HepG2 (cell line): ENCODE results near the gene PLXNA3. TPM values are rescaled to one million over a fixed set of nuclear protein-coding genes. Genes with fewer than 3 reads are reported as not detected.

Experiments
- ATAC-seq: fragments of 200-7000 bp; cut with Tn5 transposase; 3 replicates; pipeline ENCODE4 v1.9.1; 2020; ENCODE audit warnings: mild to moderate bottlenecking, moderate library complexity
- BruUV-seq: library from RNA; stranded (reverse); fragments of 400-500 nt; replicated peaks from 2 replicates; lab custom pipeline; 2021; lab: Mats Ljungman, UMichigan
- CTCF ChIA-PET: fragments of 300-600 bp; formaldehyde crosslinking; extraction: SDS; loops from one replicate; lab custom pipeline; 2021; ENCODE audit warnings: low total read pairs, inconsistent platforms, low intra/inter-chr PET ratio; lab: Yijun Ruan, JAX
- POLR2A ChIA-PET: fragments of 350-600 bp; sonication (Branson Sonifier 250); formaldehyde crosslinking; loops from one replicate; lab custom pipeline; 2020; ENCODE audit warnings: antibody characterized with exemption, inconsistent platforms; lab: Yijun Ruan, JAX
- DNase-seq: peaks from one replicate; pipeline ENCODE4 v3.0.0-alpha.2; 2015; ENCODE audit warnings: low spot score
- FAIRE-seq: peaks from 3 replicates; lab custom pipeline; 2011; peaks lifted over from hg19 to GRCh38; lab: Jason Lieb, UNC
- H2AFZ ChIP-seq: one replicate; pipeline ENCODE4 v1.6.1; 2011; ENCODE audit warnings: low read length, inconsistent platforms
- H3K27ac ChIP-seq: fragments of 300-600 bp; 3 replicates; pipeline ENCODE4 v1.8.0; 2011; ENCODE audit warnings: mixed run types, mild to moderate bottlenecking, mixed read lengths, low read length, inconsistent platforms; ENCODE audit not compliant: insufficient read depth; ENCODE audit errors: extremely low read length
- H3K27me3 ChIP-seq, 2 experiments: fragments of 200-600 bp in 1 of 2; 2 replicates in 1 of 2; 3 replicates in 1 of 2; pipeline versions ENCODE4 v1.6.0 to v1.8.0; 2011; ENCODE audit warnings: low read length in 2 of 2, mild to moderate bottlenecking in 2 of 2, moderate library complexity in 2 of 2, inconsistent platforms in 1 of 2; ENCODE audit not compliant: insufficient read depth in 2 of 2, control insufficient read depth in 1 of 2
- H3K36me3 ChIP-seq, 2 experiments: fragments of 200-600 bp in 1 of 2; replicated peaks in 1 of 2; 2 replicates in 1 of 2; 3 replicates in 1 of 2; pipeline versions ENCODE4 v1.5.1 to v1.8.0; 2011; ENCODE audit warnings: low read length in 2 of 2, inconsistent platforms in 1 of 2; ENCODE audit not compliant: insufficient read depth in 2 of 2, control insufficient read depth in 1 of 2
- H3K4me1 ChIP-seq: 2 replicates; pipeline ENCODE4 v1.5.1; 2012; ENCODE audit warnings: low read length, inconsistent platforms; ENCODE audit not compliant: insufficient read depth
- H3K4me2 ChIP-seq: 2 replicates; pipeline ENCODE4 v1.6.0; 2011; ENCODE audit warnings: low read depth, low read length, inconsistent platforms
- H3K4me3 ChIP-seq, 3 experiments: fragments of 200-600 bp in 1 of 3; sonication (generic), shearing (Covaris generic) in 1 of 3; replicated peaks in 1 of 3; 2 replicates each; pipeline ENCODE4 v1.5.1; 2011 to 2016; ENCODE audit warnings: low read length in 3 of 3, inconsistent platforms in 2 of 3, low read depth in 2 of 3, mild to moderate bottlenecking in 2 of 3, control low read depth in 1 of 3, mixed read lengths in 1 of 3; ENCODE audit not compliant: insufficient read depth in 1 of 3
- H3K79me2 ChIP-seq: one replicate; pipeline ENCODE4 v1.6.1; 2011; ENCODE audit warnings: low read length, inconsistent platforms; ENCODE audit not compliant: insufficient read depth
- H3K9ac ChIP-seq: 2 replicates; pipeline ENCODE4 v1.6.0; 2011; ENCODE audit warnings: mild to moderate bottlenecking, low read depth, low read length, inconsistent platforms; ENCODE audit not compliant: insufficient read depth
- H3K9me3 ChIP-seq: 2 replicates; pipeline ENCODE4 v1.5.1; 2012; ENCODE audit warnings: mild to moderate bottlenecking, low read length
- H4K20me1 ChIP-seq: 2 replicates; pipeline ENCODE4 v1.6.0; 2011; ENCODE audit warnings: inconsistent platforms, mild to moderate bottlenecking, low read length, moderate library complexity; ENCODE audit not compliant: insufficient read depth
- BHLHE40 ChIP-seq: IDR thresholded peaks from 2 replicates; pipeline ENCODE4 v1.6.1; 2011; ENCODE audit warnings: low read length, improper control_type of control experiment
- ETV6 ChIP-seq: sonication (generic); formaldehyde crosslinking; conservative IDR thresholded peaks from 2 replicates; pipeline ENCODE4 v1.4.0; 2020; ENCODE audit warnings: missing genetic modification reagents
- MIER2 ChIP-seq: IDR thresholded peaks from 2 replicates; pipeline ENCODE4 v1.6.1; 2016; ENCODE audit warnings: missing biosample characterization, missing genetic modification reagents
- THYN1 ChIP-seq: sonication (generic); formaldehyde crosslinking; IDR thresholded peaks from 2 replicates; pipeline ENCODE4 v1.8.1; 2023; ENCODE audit warnings: low read depth, mild to moderate bottlenecking, moderate library complexity, missing genetic modification reagents, borderline replicate concordance
- YEATS2 ChIP-seq: sonication (generic); formaldehyde crosslinking; IDR thresholded peaks from 2 replicates; pipeline ENCODE4 v1.4.0; 2020; ENCODE audit warnings: missing genetic modification reagents, borderline replicate concordance
- ZNF180 ChIP-seq: sonication (generic); formaldehyde crosslinking; IDR thresholded peaks from 2 replicates; pipeline ENCODE4 v1.4.0; 2020; ENCODE audit warnings: low read depth, missing genetic modification reagents, borderline replicate concordance
- ZNF333 ChIP-seq: sonication (generic); formaldehyde crosslinking; IDR thresholded peaks from 2 replicates; pipeline ENCODE4 v1.4.0; 2020; ENCODE audit warnings: mild to moderate bottlenecking, missing genetic modification reagents, borderline replicate concordance
- ZNF672 ChIP-seq: sonication (generic); formaldehyde crosslinking; IDR thresholded peaks from 2 replicates; pipeline ENCODE4 v1.8.1; 2022; ENCODE audit warnings: missing genetic modification reagents
- WGBS: methylation state at CpG from one replicate; pipeline ENCODE4 v1.1.6; 2017; ENCODE audit warnings: low lambda C conversion rate; 5-methylcytosine and 5-hydroxymethylcytosine counted together
- in situ Hi-C: cut with HindIII; loops from 2 replicates; pipeline ENCODE4 v1.10.0; 2017; ENCODE audit warnings: low pct_unique_long_range_greater_than_20kb; ENCODE audit not compliant: extremely low pct_ligation_motif_present
- intact Hi-C: fragments of 100-400 bp; cut with micrococcal nuclease; formaldehyde crosslinking; loops from one replicate; pipeline ENCODE4 v1.10.0; 2022; ENCODE audit not compliant: unreplicated experiment
- polyA plus RNA-seq, 8 experiments: library from polyadenylated mRNA; depleted of rRNA in 3 of 8; stranded (reverse) in 7 of 8; unstranded in 1 of 8; fragments of >200 nt; fragmentation: Illumina TruSeq in 4 of 8; extraction: Trizol in 4 of 8; gene quantifications; 2 replicates each; pipeline versions ENCODE4 v1.2.1 to v1.2.3, GENCODE V29; 2011 to 2016; ENCODE audit warnings: low read depth in 4 of 8, missing spikeins in 1 of 8, mixed read lengths in 1 of 8; ENCODE audit not compliant: insufficient read depth in 1 of 8
- total RNA-seq, 5 experiments: library from RNA; depleted of rRNA; stranded (reverse); fragments of >200 nt; fragmentation: Illumina TruSeq; extraction: Trizol; gene quantifications; 2 replicates each; pipeline ENCODE4 v1.2.3, GENCODE V29; 2016; ENCODE audit warnings: low read depth in 1 of 5
- TF ChIP-seq, protein P1 (sequence below): sonication (generic); formaldehyde crosslinking; IDR thresholded peaks from 2 replicates; pipeline ENCODE4 v1.8.0; 2022; ENCODE audit warnings: missing genetic modification reagents, mild to moderate bottlenecking, moderate library complexity, borderline replicate concordance
- TF ChIP-seq, protein P2 (sequence below): IDR thresholded peaks from 2 replicates; pipeline ENCODE4 v1.4.0; 2020; ENCODE audit warnings: mild to moderate bottlenecking, missing genetic modification reagents

PLXNA3 gene
- total and polyA plus RNA-seq, 2 of the 13 experiments (the other 11 are each of a cell fraction or from before 2014, with no cell fraction given): 5.8 to 20.6 TPM

DNA sequence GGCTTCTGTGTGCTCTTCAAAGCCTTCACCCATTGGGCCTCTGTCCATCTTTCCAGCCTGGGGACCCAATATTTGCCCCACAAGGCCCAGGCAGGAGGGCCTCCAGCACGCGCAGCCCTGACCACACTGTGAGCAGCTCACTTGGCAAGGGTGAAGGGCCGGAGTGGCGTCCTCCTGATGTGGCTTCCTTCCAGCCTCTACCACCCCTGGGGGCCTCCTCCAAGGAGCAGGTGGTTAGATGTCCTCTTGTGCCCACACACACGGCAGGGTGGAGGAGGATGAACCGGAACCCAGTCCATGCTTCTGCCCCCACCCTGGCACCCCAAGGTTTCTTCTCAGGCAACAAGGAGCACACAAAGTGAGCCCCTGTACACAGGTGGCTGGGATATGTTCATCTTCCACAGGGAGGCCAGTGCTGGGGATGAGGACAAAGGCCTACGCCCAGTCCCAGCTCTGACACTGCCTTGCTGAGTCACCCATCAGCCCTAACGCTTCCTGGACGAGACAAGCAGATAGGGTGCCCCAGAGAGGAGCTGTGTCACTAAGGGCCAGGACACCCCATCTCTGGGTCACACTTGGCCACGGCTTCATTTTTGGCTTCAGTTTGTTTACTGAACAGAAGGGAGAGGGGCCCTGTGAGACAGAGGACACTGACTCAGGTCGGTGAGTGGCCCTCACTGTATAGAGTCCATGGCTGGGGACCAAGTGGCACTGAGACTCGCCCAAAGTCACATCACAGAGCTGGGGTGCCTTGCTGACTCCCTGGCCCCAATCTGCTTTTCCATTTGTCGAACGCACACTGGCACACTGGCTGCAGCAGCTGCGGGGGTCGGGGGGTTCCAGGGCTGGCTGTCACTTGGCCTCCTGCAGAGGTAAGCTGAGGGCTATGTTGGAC lies 26.4 kb downstream of the PLXNA3 start:
- no peak overlapping the region for H3K4me3 ChIP-seq
- ChIA-PET CTCF (no interaction called here), POLR2A (no interaction called here)
- no peak for FAIRE-seq
- no peak overlapping the region for H2AFZ ChIP-seq
- peaks cover 25% of the 10 kb centered on the region for H3K4me1 ChIP-seq
- no peak overlapping the region for H3K27ac ChIP-seq
- no peak for ATAC-seq
- H3K9me3 ChIP-seq: no peaks in the 10 kb centered on the region
- H3K79me2 ChIP-seq: no peaks in the 10 kb centered on the region
- intact Hi-C loops (no loop called here), in situ Hi-C loops (loop anchor here (5.0 kb wide), 1 partner anchor 33 kb away; the partner anchor contains the start of gene FAM3A)
- WGBS: no CpG with 5 or more reads among the region's 16 CpGs
- BruUV-seq: TSS peak; percentile 45
- H3K9ac ChIP-seq: no peak overlapping the region
- TF ChIP-seq ETV6 (CRISPR knock-in tag) (no peak), ZNF180 (CRISPR knock-in tag) (no peak), MIER2 (no peak), ZNF333 (CRISPR knock-in tag) (no peak), ZNF672 (CRISPR knock-in tag) (no peak), THYN1 (CRISPR knock-in tag) (no peak), YEATS2 (CRISPR knock-in tag) (no peak), BHLHE40 (no peak)
- TF ChIP-seq, protein P1, sequence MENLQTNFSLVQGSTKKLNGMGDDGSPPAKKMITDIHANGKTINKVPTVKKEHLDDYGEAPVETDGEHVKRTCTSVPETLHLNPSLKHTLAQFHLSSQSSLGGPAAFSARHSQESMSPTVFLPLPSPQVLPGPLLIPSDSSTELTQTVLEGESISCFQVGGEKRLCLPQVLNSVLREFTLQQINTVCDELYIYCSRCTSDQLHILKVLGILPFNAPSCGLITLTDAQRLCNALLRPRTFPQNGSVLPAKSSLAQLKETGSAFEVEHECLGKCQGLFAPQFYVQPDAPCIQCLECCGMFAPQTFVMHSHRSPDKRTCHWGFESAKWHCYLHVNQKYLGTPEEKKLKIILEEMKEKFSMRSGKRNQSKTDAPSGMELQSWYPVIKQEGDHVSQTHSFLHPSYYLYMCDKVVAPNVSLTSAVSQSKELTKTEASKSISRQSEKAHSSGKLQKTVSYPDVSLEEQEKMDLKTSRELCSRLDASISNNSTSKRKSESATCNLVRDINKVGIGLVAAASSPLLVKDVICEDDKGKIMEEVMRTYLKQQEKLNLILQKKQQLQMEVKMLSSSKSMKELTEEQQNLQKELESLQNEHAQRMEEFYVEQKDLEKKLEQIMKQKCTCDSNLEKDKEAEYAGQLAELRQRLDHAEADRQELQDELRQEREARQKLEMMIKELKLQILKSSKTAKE (CRISPR knock-in tag): no peak
- TF ChIP-seq, protein P2, sequence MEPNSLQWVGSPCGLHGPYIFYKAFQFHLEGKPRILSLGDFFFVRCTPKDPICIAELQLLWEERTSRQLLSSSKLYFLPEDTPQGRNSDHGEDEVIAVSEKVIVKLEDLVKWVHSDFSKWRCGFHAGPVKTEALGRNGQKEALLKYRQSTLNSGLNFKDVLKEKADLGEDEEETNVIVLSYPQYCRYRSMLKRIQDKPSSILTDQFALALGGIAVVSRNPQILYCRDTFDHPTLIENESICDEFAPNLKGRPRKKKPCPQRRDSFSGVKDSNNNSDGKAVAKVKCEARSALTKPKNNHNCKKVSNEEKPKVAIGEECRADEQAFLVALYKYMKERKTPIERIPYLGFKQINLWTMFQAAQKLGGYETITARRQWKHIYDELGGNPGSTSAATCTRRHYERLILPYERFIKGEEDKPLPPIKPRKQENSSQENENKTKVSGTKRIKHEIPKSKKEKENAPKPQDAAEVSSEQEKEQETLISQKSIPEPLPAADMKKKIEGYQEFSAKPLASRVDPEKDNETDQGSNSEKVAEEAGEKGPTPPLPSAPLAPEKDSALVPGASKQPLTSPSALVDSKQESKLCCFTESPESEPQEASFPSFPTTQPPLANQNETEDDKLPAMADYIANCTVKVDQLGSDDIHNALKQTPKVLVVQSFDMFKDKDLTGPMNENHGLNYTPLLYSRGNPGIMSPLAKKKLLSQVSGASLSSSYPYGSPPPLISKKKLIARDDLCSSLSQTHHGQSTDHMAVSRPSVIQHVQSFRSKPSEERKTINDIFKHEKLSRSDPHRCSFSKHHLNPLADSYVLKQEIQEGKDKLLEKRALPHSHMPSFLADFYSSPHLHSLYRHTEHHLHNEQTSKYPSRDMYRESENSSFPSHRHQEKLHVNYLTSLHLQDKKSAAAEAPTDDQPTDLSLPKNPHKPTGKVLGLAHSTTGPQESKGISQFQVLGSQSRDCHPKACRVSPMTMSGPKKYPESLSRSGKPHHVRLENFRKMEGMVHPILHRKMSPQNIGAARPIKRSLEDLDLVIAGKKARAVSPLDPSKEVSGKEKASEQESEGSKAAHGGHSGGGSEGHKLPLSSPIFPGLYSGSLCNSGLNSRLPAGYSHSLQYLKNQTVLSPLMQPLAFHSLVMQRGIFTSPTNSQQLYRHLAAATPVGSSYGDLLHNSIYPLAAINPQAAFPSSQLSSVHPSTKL (CRISPR knock-in tag): no peak
- H3K36me3 ChIP-seq: no peaks in the 10 kb centered on the region; a peak in 1 of 5 replicates
- DNase-seq: no peak
- 0 out of 2 replicates have a peak overlapping the region, but pooled peaks have one; percentile 3 for H3K4me2 ChIP-seq
- no peaks in the 10 kb centered on the region for H3K27me3 ChIP-seq
- no peaks in the 10 kb centered on the region for H4K20me1 ChIP-seq
